Stimulated activated CD4-positive, alpha-beta T cell treated with anti-CD3 and anti-CD28 coated beads, Interleukin-1b, Interleukin-23, amount 100 ng/mL, for 48 hours (primary cell): ENCODE measurements around the gene OPA3.
"Not testable (repeated sequence)": the region's sequence is repeated elsewhere in the genome, so short reads cannot be mapped to it uniquely, and the experiment has no call there.

ENCODE experiments used
- DNase-seq: peaks from one replicate; pipeline ENCODE4 v3.0.0-alpha.2; 2020

The OPA3 gene

DNA sequence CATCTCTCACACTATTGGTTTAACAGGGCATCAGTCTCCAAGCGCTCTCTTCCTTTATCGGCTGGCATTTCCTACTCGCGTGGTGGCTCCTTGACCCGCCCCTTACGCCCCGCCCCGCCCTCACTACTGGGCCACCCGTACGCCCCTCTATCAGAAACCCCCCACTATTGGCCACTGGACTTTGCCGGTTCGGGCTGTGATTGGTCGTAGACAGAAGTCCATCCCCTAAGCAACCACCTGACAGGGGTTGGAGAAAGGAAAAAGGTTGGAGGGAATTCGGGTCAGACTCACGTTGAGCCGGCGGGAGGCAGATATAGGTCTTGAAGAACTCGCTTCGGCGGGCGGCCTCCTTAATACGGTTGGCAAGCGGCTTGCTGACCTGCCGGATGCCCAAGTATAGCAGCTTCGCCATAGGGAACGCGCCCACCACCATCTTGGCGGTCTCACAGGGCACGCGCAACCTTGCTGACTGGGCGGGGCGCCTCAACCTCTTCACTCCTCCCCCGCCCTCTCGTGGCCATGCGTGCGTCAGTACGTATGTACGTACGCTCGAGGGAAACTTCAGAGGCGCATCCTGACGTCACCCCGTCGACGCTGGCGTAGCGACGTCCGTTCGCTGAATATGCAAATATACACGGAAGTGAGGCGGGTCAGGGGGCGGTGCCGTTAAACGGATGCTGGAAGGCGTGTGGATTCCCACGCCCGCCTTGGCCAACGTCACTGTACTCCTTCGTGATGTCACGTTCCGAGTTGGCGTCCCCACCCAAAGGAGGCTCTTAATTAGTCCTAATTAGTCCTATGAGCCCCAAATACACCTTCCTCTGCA lies at the start of gene OPA3:
Gene OPA3, minus strand, starts transcription at position 471 of the 826 bp plus-strand sequence. Its CDS starts 38 bp downstream, at position 433.
- DNase-seq, result peak; percentile 100

GRCh38 chr19:45632468-45633196 lies 48.0 kb upstream of the OPA3 start:
- peak; percentile 54 for DNase-seq

GRCh38 chr19:45630463-45630862 lies 45.9 kb upstream of the OPA3 start:
- DNase-seq, result peak; percentile 55

DNA sequence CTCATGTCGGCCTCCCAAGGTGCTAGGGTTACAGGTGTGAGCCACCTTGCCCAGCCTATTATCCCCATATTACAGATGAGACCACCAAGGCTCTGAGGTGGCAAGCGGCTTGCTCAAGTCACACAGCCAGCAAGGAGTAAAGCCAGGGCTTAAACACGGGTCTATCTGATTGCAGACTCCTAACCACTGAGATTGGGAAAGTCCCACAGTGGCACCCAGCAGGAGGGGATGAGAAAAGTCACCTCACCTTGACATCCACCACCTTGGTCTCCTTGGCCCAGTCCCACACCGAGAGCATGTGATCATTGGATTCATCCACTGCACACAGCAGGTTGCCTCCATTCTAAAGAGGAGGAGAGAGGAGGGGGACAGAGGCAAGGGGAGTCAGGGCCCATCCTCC lies 45.1 kb upstream of the OPA3 start:
- peak; percentile 16 for DNase-seq

DNA sequence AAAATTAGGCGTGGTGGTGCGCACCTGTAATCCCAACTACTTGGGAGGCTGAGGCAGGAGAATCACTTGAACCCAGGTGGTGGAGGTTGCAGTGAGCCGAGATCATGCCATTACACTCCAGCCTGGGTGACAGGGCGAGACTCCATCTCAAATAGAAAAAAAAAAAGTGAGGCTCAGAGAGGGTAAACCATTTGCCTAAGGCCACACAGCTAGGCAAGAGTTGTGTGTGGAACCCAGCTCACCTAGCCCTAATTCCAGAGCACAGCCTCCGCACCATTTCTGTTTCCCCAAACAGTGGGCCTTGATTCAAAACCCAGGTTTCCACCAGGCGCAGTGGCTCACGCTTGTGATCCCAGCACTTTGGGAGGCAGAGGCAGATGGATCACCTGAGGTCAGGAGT lies 43.6 kb upstream of the OPA3 start:
- DNase-seq, result not testable (repeated sequence)

DNA sequence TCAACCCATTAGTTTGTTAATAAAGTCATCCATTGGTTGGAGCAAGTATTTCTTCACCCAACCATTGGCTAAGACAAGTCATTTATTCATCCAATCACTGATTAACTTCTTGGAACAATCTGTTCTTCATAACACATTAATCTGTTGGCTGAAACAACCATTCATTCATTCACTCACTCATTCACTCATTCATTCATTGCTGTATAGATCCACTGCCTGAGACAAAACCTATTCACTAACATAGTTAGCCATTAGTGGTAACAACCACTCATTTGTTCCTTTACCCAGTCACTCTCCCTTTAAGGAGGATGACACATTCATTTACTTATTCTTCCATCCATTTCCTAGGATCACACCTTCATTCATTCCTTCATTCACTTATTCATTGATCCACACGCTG lies 39.4 kb upstream of the OPA3 start:
- DNase-seq, result no peak

DNA sequence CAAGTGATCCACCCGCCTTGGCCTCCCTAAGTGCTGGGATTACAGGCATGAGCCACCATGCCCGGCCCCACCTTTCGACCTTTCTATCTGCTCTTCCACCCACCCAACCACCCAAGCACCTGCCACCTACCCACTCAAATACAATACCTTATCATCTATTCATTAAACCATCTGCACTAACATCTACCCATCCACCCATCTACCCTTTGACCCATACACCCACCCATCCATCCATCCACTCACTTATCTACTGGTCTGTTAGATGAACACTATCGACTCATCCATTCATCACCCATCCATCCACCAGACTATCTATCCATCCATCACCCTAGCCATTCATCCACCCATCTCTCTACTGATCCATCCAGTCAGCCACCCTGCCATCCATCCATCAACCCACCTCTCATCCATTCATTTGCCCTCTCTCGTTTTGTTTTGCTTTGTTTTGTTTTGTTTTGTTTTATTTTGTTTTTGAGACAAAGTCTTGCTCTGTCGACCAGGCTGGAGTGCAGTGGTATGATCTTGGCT lies 37.4 kb upstream of the OPA3 start:
- DNase-seq, result no peak

DNA sequence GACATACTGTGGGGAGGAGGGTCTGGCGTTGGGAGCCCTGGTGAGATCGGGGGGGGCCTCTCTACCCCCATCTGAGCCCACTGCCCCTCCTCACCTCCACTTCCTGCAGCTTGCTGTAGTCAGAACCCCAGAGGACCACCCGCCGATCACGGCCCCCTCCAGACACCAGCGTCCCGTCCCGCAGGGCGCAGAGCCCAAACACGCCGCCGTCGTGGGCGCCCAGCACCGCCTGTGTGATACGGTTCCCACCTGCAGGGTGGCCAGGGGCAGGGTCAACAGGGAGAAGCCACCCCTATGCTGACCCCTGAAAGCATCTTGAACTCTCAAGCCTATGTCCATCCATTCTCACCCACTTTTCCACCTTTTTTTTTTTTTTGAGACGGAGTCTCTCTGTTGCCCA lies 36.8 kb upstream of the OPA3 start:
- DNase-seq, result no peak

DNA sequence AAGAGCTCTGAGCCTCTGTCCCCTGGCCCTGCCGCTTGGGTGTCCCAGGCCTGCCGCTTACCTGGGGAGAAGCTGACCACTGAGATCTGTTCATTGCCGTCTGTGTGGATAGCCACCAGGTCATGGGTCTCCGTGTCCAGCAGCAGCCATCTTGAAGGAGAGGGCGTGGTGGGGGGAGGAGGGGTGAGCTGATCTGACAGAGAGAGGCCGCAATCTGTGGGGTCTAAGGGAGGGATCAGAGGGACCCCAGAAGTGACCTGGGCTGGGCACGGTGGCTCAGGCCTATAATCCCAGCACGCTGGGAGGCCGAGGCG lies 32.1 kb upstream of the OPA3 start:
- no peak for DNase-seq

DNA sequence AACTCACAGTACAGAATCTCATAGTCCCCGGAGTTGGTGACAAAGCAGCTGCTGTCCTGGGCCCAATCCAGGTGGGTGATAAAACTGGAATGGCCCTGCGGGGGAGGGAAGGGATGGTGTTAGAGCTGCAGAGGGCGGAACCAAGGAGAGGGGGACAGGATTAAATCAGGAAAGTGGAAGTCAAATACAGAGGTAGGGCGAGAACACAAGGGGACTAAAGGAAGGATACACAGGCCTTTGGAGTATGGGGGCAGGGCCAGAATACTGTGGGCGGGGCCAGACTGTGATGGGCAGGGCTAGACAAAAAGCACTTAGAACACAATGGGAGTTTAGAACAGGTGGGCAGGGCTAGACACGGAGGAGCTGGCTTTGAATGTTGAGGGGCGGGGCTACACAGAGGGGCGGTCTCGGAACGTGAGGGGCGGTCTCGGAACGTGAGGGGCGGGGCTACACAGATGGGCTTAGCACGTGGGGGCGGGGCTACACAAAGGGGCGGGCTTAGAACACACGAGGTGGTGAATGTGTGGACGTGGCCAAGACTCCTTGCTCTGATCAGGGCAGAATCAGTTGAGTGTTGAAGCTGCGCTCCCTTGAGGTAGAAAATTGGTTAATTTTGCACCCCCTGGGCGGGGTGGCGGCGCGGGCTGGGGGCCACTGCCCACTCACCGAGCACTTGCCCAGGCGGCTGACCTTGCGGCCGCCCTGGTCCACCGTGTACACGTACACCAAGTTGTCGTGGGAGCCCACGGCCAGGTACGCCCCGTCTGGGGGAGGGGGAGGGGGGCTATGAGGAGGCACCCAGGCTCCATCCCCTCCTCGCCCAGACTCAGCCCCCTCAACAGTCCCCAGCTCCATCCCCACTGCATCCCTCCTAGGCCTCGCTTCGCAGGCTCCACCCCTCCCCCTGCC lies 31.4 kb upstream of the OPA3 start:
- DNase-seq, result peak; percentile 92

- DNase-seq, result not testable (repeated sequence)
Observed at GRCh38 chr19:45615056-45615455, 30.5 kb upstream of the OPA3 start.

- peak; percentile 61 for DNase-seq
Observed at GRCh38 chr19:45613926-45614725, 29.5 kb upstream of the OPA3 start.

- no peak for DNase-seq
Observed at GRCh38 chr19:45608948-45609347, 24.3 kb upstream of the OPA3 start.

DNA sequence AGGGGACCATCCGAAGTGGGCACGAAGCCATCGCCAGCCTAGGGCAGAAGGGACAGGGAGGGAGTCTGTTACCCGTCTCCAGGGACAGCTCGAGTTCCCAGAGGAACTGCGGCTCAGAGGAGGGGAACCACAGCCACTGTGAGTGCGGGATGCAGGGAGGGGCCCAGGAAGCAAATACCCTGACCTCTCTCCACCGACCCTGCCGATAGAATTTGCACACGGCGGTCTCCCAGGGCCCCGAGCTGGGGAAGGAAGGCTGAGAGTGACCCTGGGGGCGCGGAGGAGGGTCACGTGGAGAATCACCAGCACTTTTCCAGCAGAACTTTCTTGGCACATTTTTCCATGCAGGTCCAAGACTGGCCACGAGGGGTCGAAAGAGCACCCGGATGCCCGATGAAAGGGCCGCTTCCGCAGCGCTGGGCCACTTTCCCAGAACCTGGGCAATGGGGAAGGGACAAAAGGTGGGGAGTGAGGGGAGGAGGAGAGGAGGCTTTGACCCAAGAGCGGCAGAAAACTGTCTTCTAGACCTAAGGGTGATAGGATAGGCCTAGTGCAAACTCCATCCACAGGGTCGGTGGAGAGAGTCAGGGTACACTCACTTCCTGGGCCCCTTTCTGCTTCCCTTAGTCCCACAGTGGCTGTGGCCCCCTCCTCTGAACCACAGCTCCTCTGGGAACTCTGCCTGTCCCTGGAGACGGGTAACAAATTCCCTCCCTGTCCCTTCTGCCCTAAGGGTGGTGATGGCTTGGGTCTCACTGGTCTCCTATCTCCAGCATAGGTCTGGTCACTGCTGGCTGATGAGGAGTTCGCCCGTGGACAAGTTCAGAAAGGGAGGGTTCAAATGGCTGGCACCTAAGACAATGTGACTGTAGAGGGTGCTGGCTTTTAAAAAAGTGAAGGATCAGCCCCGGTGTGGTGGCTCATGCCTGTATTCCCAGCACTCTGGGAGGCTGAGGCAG lies 22.7 kb upstream of the OPA3 start:
- DNase-seq, result peak; percentile 27

DNA sequence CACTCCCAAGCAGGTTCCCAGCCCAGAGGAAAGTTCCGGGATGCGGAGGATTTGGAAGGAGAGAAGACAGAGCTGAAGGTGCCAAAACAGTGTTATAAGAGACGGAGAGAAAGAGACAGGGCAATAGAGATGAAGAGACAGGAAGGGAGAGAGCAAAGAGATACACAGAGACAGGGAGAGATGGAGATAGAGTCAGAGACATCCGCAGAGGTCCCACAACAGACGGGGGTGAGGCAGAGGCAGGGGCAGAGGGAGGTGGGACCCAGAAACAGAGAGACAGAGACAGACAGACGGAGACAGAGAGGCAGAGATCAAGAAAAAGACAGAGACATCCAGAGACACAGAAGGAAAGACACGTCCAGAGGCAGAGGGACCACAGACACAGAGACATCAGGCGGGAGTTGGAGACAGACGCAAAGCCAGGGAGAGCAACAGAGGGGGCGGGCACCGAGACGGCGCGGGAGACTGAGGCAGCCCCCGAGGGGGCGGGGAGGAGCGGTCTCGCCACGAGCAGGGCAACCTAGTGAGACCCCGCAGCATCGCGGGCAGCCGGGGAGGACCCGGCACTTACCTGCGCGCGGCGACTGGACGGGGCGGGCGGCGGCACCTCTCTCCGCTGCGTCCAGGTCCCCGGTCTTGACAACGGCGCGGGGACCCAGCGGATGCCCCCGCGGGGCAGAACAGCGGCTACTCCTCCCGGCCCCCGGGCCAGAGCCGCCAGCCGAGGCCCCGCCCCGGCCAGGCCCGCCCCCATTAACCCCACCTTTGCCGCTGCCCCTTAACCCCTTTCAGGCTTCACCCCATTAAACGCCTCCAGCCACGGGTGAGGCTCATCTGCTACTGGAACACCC lies 17.1 kb upstream of the OPA3 start, which contains the start of gene GPR4:
Gene GPR4, minus strand, starts transcription at position 689 of the 851 bp plus-strand sequence. CDS start 10,346 bp downstream, outside the sequence.
- DNase-seq, result no peak

- DNase-seq, result no peak
Observed at GRCh38 chr19:45601115-45601514, 16.5 kb upstream of the OPA3 start.

GRCh38 chr19:45600340-45600885 lies 15.8 kb upstream of the OPA3 start:
- no peak for DNase-seq

- DNase-seq, result no peak
Observed at GRCh38 chr19:45599286-45599685, 14.7 kb upstream of the OPA3 start.

- DNase-seq, result no peak
Observed at GRCh38 chr19:45598267-45599001, 13.8 kb upstream of the OPA3 start.
